MCF 10A (cell line): Measurements from ENCODE around the gene GLTP. TPM values are rescaled to one million over a fixed set of nuclear protein-coding genes. Genes with fewer than 3 reads are reported as not detected.

Experiments
- BruUV-seq: library from RNA; stranded (reverse); fragments of 400-500 nt; replicated peaks from 2 replicates; lab custom pipeline; 2021; lab: Mats Ljungman, UMichigan
- CTCF ChIA-PET: fragments of 300-600 bp; sonication (Branson Sonifier 250); formaldehyde crosslinking; extraction: SDS; loops from one replicate; lab custom pipeline; 2021; ENCODE audit warnings: antibody characterized with exemption, inconsistent platforms; lab: Yijun Ruan, JAX
- POLR2A ChIA-PET: fragments of 300-600, 350-650 bp; sonication (Branson Sonifier 250); formaldehyde crosslinking; extraction: SDS; loops from one replicate; lab custom pipeline; 2020; ENCODE audit warnings: antibody characterized with exemption, inconsistent platforms; lab: Yijun Ruan, JAX
- DNase-seq: peaks from one replicate; pipeline ENCODE4 v3.0.0-alpha.2; 2018; ENCODE audit not compliant: unreplicated experiment
- H3K27ac Mint-ChIP-seq: one replicate; pipeline ENCODE4 v1.8.0; 2022; ENCODE audit warnings: mild to moderate bottlenecking, low read depth, mixed read lengths; ENCODE audit not compliant: unreplicated experiment
- H3K27me3 Mint-ChIP-seq: one replicate; pipeline ENCODE4 v1.8.0; 2022; ENCODE audit warnings: mixed read lengths; ENCODE audit not compliant: insufficient read depth, unreplicated experiment
- H3K36me3 Mint-ChIP-seq: one replicate; pipeline ENCODE4 v1.8.0; 2022; ENCODE audit warnings: mild to moderate bottlenecking, moderate library complexity, mixed read lengths; ENCODE audit not compliant: insufficient read depth, unreplicated experiment
- H3K4me1 Mint-ChIP-seq: one replicate; pipeline ENCODE4 v1.8.0; 2022; ENCODE audit warnings: mixed read lengths; ENCODE audit not compliant: insufficient read depth, unreplicated experiment
- H3K4me3 Mint-ChIP-seq: one replicate; pipeline ENCODE4 v1.8.0; 2022; ENCODE audit warnings: mild to moderate bottlenecking, moderate library complexity, mixed read lengths; ENCODE audit not compliant: unreplicated experiment
- H3K9me3 Mint-ChIP-seq: one replicate; pipeline ENCODE4 v1.8.0; 2022; ENCODE audit warnings: mixed read lengths; ENCODE audit not compliant: unreplicated experiment
- CTCF ChIP-seq: fragments of 200-600 bp; IDR thresholded peaks from one replicate; pipeline ENCODE4 v1.8.0; 2022; ENCODE audit warnings: antibody characterized with exemption, mild to moderate bottlenecking; ENCODE audit not compliant: unreplicated experiment
- intact Hi-C: fragments of 100-400 bp; cut with micrococcal nuclease; formaldehyde crosslinking; loops from 2 replicates; pipeline ENCODE4 v1.14.1; 2022
- total RNA-seq: library from RNA; stranded (reverse); gene quantifications from 2 replicates; pipeline ENCODE4 v1.2.3, GENCODE V29; 2022

The GLTP gene
- total RNA-seq, 1 experiment from 2014 or later = 37.2 TPM

GRCh38 chr12:109888179-109889020 lies 8.1 kb upstream of the GLTP start:
- Mint-ChIP-seq H3K27ac (peak overlapping the region; percentile 97), H3K4me1 (peaks cover 35% of the 10 kb centered on the region), H3K27me3 (no peaks in the 10 kb centered on the region), H3K4me3 (peak overlapping the region; percentile 23), H3K36me3 (no peaks in the 10 kb centered on the region), H3K9me3 (no peaks in the 10 kb centered on the region)
- intact Hi-C loops = loop anchor here (2.0 kb wide), 1 partner anchor 38 kb away; no protein-coding TSS in a partner anchor
- peak; percentile 7 for TF ChIP-seq CTCF
- ChIA-PET POLR2A (interaction anchor here (0.6 to 3.8 kb wide), 9 partner anchors 9 to 612 kb away, joined by 3 to 45 read pairs (median 4); partner anchors contain the start of genes ANKRD13A, C12orf76, MVK and TCHP), CTCF (interaction anchor here (0.7 to 2.4 kb wide), 8 partner anchors 11 to 291 kb away, joined by 3 to 11 read pairs (median 5); partner anchors contain the start of gene TCHP)
- TSS peak; percentile 94 for BruUV-seq
- peak; percentile 94 for DNase-seq

GRCh38 chr12:109885616-109886015 lies 5.3 kb upstream of the GLTP start:
- no peaks in the 10 kb centered on the region for H3K27me3 Mint-ChIP-seq
- no peaks in the 10 kb centered on the region for H3K36me3 Mint-ChIP-seq
- no TSS peak for BruUV-seq
- peak overlapping the region; percentile 14 for H3K4me3 Mint-ChIP-seq
- peaks cover 54% of the 10 kb centered on the region for H3K4me1 Mint-ChIP-seq
- peak overlapping the region; percentile 91 for H3K27ac Mint-ChIP-seq
- intact Hi-C loops = no loop called here
- ChIA-PET CTCF (interaction anchor here (0.6 to 2.4 kb wide), 6 partner anchors 14 to 304 kb away, joined by 3 to 10 read pairs (median 4); partner anchors contain the start of gene TCHP), POLR2A (interaction anchor here (2.1 kb wide), 1 partner anchor 14 kb away, joined by 12 read pairs; the partner anchor contains the start of gene TCHP)
- no peaks in the 10 kb centered on the region for H3K9me3 Mint-ChIP-seq
- DNase-seq = peak; percentile 65
- TF ChIP-seq CTCF = no peak

- Mint-ChIP-seq H3K4me1 (peaks cover 55% of the 10 kb centered on the region), H3K27me3 (no peaks in the 10 kb centered on the region), H3K4me3 (no peak overlapping the region), H3K27ac (no peak overlapping the region), H3K36me3 (no peaks in the 10 kb centered on the region), H3K9me3 (no peaks in the 10 kb centered on the region)
- ChIA-PET CTCF (interaction anchor here (1.2 to 1.8 kb wide), 2 partner anchors 30 to 38 kb away, joined by 4 to 7 read pairs; no protein-coding TSS in a partner anchor), POLR2A (interaction anchor here (0.8 kb wide), 1 partner anchor 115 kb away, joined by 7 read pairs; the partner anchor contains the start of gene ANKRD13A)
- intact Hi-C loops = no loop called here
- DNase-seq = peak; percentile 27
- BruUV-seq = no TSS peak
- no peak for TF ChIP-seq CTCF
Observed at GRCh38 chr12:109883461-109883860, 3.1 kb upstream of the GLTP start.

GRCh38 chr12:109881752-109882151 lies 1.4 kb upstream of the GLTP start:
- no peaks in the 10 kb centered on the region for H3K36me3 Mint-ChIP-seq
- peak; percentile 31 for DNase-seq
- CTCF ChIA-PET = interaction anchor here (0.6 to 1.8 kb wide), 9 partner anchors 19 to 451 kb away, joined by 3 to 8 read pairs (median 4); no protein-coding TSS in a partner anchor
- no peak for TF ChIP-seq CTCF
- POLR2A ChIA-PET = interaction anchor here (0.7 kb wide), 1 partner anchor 117 kb away, joined by 4 read pairs; the partner anchor contains the start of gene ANKRD13A
- H3K4me1 Mint-ChIP-seq = peaks cover 41% of the 10 kb centered on the region
- BruUV-seq = no TSS peak
- H3K27me3 Mint-ChIP-seq = no peaks in the 10 kb centered on the region
- H3K27ac Mint-ChIP-seq = no peak overlapping the region
- intact Hi-C loops = loop anchor here (2.0 kb wide), 2 partner anchors 45 to 285 kb away; no protein-coding TSS in a partner anchor
- H3K4me3 Mint-ChIP-seq = no peak overlapping the region
- H3K9me3 Mint-ChIP-seq = no peaks in the 10 kb centered on the region
